NCI-H2081 treated with DMSO at 0.1 percent for 48 hours (cell line): ENCODE results near the gene GRIP2.

ENCODE experiments used
- DNase-seq: peaks from one replicate; lab custom pipeline; 2025; lab: John Stamatoyannopoulos, UW

GRIP2 gene

DNA sequence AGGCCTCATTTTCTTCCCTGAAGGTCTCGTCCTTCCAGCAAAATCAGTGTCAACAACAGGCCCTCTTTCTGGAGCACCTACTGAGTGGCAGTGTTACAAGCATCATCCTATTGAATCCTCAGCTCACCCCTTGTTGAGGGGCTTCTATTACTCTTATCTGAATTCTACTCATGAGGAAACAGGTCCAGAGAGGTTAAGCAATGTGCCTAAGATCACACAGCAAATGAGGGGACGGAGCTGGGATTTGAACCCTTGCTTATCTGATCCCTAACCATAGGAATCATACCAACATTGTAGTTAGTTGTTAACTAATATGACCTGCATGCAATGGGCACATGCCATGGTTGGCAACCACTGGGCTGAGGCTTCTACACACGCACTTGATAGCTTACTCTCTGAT, 74.7 kb downstream of the GRIP2 start:
- no peak for DNase-seq

DNA sequence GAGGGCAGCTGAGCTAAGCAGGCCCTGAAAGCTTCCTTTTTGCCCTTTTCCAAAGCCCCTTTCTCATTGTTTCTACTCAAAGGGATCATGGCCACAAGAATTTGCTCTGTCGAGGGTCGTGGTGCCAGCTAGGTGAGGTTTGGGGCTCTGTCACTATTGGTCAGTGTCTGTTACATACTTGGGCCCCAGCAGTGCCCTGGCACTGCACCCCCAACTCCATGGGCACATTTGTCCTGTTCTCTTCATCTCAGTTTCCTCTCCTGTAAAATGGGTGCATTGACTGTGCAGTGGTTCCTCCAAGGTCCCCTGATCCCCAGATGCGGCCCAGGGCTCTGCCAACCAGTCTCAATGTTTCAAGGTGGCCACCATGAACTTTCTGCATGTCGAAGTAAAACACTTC, 75.6 kb downstream of the GRIP2 start:
- no peak for DNase-seq

DNA sequence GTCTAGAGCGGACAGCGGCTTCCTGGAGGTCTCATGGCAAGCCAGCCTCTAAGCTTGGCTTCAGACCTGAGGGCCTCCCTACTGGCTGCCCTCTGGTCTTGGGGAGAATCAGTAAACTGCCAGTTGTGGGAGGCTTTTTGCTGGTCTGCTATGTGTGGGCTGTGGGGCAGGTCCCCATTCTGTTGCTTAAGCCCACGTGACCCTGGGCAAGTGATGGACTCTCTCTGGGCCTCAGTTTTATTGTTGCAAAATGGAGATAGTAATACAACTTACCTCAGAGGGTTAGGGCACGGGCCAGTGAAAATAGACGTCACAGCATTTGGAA, 76.0 kb downstream of the GRIP2 start:
- no peak for DNase-seq

DNA sequence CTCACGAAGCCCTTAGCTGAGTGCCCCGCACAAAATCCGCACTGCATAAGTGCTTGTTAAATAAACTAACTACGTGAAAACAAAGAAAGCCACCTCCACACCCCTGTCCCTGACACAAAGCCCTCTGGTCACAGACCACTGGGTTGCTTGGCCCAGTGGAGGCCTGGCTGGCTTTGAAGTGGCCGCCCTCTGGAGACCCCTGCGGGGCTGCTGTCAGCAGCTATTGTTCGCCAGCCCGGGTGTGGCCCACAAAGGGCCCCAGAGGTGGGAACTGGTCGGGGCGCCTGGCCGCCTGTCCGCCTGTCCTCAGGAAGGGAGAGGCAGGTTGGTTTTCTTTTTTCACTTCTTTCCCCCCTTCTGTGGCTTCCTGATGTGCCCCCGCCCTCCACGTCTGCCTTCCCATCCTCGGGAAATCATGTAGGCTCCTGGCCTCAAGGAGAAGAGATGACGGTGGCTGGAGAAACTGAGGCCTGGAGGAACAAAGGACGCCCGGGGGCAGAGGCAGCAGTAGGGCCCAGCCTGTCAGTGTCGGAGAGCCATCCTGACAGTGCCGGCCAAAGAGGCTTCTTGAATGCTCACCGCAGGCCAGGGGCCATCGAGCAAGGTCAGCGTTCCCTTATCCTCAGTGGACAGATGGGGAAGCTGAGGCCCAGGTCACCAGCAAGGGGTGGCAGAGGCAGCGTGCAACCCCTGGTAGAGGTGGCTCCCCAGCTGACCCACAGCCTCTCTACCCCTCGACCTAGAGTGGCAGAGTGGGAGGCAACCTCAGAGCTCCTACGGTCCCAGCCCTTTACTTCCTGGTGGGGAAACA, 76.6 kb downstream of the GRIP2 start:
- DNase-seq, result no peak

DNA sequence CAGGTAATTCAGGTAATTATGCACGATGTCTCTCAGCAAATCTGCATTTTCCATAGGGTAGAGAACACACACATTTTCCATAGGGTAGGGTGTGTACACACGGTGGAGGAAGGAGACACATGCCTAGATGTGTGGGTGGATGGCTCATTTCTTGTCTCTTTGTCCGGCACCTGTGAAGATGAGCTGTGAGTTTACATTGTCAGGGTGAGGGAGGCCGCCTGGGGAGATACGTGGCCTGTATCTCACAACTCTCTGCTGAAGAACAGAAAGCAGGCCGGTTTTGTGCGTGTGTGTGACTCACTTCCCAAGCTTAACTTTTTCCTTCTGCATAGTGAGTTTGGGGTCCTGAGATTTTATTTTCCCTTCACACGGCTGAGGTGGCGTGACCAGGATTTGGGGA, 77.4 kb downstream of the GRIP2 start:
- no peak for DNase-seq

DNA sequence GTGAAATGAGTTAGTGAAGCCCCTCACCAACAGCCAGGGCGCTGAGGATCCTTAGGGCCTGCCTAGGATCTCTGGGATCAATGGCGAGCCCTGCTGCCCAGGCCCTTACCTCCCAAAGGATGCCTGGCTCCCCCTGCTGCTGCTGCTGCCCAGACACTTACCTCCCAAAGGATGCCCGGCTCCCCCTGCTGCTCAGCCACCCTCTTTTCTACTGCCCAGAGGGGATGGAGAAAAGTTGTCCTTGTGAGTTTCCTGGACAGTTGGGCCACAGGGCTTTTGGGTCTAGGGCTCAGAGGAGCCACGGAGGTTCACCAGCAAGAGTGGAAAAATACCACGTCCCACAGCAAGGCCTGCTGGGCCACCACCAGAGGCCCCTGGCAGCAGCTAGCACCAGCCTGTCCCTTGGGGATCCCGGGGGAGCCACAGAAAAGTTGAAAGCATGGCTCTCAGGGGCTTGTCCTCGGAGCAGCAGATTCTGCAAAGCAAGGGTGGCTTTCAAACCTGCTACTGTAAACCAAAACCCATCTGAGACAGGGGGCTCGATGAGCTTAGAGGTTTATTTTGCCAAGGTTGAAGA, 78.3 kb downstream of the GRIP2 start:
- no peak for DNase-seq

DNA sequence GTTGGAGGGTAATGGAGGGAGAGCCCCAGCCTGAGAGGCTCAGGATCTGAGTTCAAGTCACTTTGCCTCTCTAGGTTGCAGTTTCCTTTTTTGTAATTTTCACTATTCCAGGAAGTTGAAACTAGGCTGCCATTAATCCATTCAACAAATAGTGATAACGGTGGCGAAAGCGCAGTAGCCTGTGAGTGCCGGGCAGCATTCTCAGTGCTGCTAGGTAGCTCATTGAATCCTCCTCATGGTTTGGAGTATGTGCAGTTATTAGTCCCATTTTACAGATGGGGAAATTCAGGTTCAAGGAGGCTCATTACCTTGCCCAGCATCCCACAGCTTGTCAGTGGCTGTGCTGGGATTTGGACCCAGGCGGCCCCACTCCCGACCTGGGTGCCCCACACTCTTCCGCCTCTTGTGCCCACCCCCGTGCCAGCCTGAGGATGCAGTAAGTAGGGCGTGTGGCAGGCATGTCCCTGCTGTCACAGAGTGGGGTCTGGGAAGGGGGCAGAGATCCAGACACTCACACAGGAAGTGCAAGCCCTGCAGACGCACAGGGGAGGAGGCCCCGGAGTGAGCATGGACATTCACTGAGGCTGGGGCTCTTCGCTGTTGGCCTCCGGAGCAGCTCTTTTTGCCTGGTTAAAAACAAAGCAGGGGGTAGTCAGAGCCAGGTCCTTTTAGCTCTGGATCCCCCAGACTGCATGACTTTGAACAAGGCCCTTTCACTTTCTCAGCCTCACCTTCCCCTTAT, 79.0 kb downstream of the GRIP2 start:
- no peak for DNase-seq

DNA sequence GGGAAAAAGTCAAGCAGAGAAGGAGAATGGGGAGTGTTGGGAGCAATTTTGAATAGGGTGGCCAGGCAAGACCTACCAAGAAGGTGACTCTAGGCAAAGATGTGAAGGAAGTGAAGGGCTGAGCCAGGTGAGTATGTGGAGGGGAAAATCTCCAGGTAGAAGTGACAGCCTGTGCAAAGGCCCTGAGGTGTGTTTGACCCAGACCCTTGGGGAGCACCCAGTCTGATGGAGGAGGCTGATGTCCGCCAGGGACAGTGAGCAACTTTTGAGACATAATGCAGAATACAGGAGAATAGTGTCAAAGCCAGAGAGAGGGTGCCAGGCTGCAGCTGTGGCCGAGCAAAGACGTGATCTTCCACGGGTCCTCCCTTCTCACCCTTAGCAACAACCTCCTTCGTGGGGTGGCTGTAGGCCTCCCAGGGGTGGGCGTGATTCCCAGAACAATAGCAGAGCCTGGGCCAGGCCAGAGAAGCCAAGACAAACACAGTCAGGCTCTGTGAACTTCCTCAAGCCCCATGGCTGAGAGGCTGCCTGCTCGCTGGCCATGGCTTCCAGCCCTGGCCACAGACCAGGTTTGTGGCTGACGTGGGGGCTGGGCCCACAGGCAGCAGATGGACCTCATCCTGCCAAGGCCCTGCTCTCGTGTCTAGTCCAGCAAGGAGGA, 79.7 kb downstream of the GRIP2 start:
- no peak for DNase-seq

DNA sequence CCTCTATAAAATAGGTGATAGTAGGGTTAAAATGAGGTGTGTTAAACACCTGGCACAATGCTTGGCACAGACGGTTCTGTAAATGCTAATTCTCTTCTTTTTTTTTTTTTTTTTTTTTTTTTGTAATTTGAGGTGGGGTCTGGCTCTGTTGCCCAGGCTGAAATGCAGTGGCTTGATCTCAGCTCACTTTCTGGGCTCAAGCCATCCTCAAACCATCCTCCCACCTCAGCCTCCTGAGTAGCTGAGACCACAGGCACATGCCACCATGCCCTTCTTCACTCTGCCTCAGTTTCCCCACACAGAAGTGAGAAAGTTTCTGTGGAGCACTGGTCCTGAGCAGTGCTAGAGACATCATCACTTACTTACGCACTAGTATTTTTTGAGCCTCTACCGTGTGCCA, 80.4 kb downstream of the GRIP2 start:
- DNase-seq, result no peak

DNA sequence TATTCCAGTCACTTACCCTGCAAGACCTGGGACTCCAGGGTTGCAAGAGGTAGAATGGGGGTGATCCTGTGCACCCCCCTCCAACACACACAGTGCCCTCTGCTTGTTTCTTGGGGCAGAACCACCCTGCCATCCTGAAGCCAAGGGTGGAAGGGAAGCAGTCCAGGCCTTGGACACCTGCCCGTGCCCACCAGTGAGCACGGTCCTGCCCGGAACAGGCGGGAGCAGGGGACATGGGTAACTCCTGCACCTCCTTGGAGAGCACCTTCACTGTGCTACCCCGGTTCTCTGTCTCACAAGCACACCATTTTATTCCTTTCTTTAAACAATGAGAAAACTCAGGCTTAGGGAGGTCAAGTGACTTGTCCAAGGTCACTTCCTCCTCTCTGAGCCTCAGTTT, 80.8 kb downstream of the GRIP2 start:
- no peak for DNase-seq

DNA sequence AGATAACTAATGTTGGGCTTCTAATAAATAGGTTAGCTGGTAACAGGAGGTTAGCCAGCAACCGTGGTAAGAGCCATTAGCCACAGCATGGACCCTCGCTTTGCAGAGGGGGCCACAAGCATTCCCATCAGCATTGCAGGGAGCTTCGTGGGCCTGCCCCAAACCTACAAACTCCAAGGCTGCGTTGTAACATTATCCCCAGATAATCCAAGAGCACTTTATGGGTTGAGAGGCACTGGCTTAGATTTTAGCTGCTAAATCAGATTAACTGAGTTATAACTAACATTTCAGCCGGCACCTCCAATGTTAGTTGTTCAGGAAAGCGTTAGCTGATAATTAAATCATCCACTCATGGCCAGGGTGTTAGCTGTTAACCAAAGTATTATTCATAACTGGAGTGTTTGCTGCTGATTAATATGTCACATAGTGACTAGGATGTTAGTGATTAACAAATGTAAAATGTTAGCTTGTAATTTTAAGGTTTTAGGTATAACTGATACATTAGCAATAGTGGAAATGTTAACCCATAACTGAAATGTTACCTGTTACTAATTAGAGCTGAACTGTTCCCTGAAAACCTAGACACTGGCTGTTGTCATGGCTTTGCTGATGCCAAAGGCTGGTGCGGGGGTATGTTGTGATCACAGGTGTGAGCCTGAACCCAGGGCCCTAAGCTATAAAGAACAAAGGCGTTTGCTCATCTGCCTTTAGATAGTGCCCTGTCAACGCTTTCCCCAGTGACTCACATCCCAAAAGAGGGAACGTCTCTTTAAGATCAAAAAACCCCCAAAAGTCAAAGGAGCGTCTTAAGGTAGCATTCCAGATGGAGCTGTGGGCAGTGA, 81.5 kb downstream of the GRIP2 start:
- DNase-seq, result no peak

DNA sequence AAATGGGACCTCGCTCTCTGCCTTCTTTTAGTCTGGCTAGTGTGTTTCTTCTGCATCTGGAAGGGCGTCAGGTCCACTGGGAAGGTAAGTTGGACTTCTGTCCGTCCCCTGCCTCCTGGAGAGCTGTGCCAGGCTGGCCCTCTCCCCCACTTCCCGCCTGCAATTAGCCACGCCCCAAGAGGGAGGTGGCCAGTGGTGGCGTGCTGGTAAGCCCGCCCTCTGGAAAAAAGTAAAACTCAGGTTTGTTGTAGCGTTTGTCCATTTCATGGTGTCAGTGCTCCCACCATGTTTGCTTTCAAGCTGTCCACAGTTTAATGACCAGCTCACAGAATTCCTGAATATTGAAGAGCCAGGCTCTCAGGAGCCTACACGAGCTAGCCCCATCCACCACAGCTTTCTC, 82.1 kb downstream of the GRIP2 start:
- DNase-seq, result no peak

DNA sequence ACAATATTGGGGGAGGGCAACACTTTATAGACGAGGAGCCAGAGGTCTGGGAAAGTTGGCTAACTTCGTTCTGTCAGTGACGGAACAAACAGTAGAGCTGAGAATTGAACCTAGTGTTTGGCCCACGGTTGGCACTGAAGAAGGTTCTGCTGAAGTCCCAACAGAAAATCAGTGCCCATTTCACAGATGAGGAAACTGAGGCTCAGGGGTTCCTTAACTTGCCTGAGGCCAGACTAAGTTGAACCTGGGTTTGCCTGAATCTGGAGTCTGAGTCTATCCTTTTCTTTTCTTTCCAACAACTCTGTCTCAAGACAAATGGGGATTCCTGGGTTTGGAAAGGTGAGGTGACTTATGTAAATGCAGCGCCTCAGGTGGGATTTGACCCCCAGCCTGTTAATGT, 82.7 kb downstream of the GRIP2 start:
- DNase-seq, result no peak

DNA sequence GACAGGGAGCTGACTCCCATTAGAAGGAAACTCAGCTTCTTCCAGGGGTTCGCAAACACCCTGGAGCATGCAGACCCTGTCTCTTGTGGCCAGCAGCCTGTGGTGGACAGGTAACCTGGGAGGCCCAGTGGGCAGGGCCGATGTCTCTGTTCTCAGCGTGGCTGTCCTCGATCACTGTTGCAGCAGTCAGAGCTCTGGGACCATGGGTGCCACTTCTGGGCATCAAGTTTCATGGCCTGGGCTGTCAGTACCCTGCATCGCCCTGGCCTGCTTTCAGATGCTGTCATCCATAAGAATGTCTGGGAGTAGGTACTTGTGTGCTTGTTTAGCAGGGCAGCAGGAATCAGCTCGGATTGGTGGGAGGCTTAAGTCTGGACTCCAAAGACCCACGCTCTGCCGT, 83.3 kb downstream of the GRIP2 start:
- no peak for DNase-seq

DNA sequence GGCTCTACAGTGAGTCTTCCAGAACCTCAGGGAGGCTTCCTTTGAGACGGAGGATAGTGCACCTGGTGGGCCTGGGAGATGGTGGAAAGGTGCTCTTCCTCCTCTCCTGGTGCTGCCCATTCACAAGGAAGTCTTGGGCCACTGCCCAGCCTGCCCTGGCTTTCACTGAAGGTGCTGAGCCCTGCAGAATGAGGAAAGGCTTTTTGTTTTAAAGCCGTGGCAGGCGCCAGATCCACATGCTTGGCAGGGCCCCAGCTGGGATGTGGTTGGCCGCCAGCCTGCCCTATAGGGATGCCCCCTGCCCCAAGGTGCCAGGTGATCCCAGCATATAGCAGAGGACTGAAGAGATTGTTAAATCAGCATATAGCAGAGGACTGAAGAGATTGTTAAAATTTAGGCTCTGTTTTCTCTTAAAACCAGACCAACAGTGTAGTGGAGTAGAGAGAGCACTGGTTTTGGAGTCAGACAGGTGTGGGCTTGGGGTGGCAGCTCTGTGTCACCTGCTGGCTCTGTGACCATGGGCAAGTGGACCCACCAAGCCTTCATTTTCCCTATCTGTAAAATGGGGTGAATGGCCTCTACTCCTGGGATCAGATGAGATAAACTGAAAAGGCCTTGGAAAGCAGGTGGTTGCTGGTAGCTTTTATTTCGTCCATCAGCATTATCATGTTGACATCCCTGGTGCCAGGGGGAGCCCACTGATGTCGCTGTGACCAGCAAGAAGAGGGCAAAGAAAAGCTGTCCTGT, 84.4 kb downstream of the GRIP2 start:
- DNase-seq, result no peak

DNA sequence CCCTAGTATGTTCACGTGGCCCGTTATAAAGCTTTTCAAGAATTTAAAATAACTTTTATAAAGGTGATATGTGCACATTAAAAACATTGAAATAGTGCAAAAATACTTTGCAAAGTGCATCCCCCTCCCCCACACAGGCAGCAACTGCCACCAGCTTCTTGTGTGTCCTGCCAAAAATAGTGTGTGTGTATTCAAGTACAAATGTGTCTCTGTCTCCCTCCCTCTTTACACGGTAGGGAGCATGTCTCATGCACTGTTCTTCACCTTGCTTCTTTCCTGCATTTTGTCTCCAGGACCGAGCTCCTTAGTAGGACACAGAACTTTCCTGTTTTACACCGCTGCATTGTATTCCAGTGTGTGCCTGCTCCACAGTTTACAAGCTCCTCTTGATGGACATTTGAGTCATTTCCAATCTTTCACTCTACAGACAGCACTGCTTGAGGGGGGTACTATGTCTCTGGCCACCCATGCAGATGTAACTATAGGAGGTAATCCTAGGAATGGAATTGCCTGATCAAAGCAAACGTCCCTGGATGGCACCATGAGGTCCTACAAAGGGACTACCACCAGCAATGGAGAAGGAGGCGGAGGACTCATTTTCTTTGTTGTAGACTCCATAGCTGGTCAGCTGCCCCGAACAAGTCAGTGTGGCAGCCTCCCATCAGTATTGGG, 85.4 kb downstream of the GRIP2 start:
- no peak for DNase-seq

DNA sequence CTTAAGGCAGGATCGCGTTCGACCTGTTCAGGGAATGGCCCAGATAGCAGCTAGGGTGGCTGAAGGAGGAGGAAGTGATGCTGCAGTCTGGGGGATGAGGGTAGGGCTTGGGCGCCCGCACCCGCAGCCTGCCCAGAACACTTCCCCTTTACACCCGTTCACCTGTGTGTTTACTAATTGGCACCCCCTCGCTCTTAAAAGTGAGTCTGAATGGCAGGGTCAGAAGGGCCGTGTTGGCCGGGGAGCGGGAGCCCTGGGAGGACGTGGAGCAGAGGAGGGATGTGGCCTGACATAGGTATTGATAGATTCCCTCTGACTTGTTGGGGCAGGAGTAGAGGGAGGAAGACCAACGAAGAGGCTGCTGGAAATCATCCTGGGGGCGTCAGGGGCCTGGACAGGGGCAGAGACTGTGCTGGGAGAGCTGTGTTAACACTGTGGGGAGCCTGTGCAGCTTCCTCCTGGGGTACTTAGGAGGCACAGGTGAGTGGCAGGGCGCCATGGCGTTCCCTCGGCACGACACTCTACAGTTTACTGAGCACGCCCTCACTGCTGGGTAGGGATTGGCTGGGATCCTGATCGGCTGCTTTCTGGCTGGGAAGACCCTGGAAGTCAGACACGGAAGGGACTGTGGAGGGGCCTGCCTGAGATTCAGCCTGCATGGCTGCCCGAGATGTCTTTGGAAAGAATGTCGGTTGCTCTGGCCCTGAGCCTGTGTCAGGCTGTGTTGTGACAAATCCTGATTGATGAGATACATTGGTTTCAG, 86.1 kb downstream of the GRIP2 start:
- no peak for DNase-seq

DNA sequence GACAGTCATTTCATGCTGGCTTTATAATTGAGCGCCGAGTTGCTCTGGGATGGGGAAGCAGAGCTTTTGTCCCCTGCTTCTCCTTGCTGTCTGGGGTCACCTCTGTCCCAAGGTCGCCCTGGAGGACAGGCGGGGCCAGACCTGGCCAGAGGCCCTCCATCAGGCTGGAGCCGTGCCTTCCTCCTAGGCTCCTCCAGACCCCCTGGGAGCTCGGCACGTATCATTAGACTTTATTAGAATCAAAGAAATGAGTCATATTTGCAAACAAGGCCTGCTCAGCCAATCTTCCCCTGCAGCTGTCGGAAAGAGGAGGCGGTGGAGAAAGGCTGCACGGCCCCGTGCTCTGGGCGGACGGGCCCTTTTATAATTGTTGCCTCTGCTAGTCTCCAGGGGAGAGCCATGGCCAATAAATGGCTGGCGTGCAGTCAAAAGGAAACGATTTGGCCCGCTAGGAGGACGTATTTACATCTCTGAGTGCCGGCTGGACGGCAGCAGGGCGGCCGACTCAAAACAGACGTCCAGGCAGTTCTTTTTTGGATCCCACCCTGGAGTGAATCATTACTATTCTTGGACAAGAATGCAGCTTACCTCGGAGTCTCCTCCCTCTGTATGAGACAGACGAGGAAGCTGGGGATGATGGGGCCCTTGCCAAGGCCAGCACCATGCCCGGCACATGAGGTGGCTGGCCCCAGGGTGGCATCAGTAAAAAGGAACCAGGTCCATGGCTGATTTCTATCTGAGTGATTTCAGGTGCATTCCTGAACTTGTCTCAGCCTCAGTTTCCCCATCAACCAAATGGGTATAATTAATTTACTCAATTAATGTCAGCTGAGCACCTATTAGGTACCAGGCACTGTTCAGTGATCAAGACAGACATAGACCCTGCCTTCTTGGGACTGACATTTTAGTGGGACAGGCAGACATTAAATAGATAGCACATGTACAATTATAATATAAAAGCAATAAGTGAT, 87.1 kb downstream of the GRIP2 start:
- peak; percentile 84 for DNase-seq
